GM12865 (cell line): ENCODE data around the gene CHAMP1.

Experiments
- DNase-seq: peaks from one replicate; pipeline ENCODE4 v3.0.0; 2010; ENCODE audit warnings: low read depth
- H3K4me3 ChIP-seq: 2 replicates; pipeline ENCODE4 v1.5.1; 2011; ENCODE audit warnings: mild to moderate bottlenecking, low read depth, low read length, control low read depth
- TF ChIP-seq, protein P1 (sequence below): IDR thresholded peaks from 2 replicates; pipeline ENCODE4 v1.5.1; 2011; ENCODE audit warnings: low read length, control low read depth, low read depth, inconsistent platforms; ENCODE audit not compliant: insufficient read depth; ENCODE audit errors: missing control alignments

CHAMP1 gene, protein sequence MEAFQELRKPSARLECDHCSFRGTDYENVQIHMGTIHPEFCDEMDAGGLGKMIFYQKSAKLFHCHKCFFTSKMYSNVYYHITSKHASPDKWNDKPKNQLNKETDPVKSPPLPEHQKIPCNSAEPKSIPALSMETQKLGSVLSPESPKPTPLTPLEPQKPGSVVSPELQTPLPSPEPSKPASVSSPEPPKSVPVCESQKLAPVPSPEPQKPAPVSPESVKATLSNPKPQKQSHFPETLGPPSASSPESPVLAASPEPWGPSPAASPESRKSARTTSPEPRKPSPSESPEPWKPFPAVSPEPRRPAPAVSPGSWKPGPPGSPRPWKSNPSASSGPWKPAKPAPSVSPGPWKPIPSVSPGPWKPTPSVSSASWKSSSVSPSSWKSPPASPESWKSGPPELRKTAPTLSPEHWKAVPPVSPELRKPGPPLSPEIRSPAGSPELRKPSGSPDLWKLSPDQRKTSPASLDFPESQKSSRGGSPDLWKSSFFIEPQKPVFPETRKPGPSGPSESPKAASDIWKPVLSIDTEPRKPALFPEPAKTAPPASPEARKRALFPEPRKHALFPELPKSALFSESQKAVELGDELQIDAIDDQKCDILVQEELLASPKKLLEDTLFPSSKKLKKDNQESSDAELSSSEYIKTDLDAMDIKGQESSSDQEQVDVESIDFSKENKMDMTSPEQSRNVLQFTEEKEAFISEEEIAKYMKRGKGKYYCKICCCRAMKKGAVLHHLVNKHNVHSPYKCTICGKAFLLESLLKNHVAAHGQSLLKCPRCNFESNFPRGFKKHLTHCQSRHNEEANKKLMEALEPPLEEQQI

GRCh38 chr13:114314074-114314912 is at the start of gene CHAMP1:
TSS of gene CHAMP1 (plus strand) at chr13:114314503. CDS start at chr13:114323843, 9,340 bp downstream.
- H3K4me3 ChIP-seq, result peak within 1 kb of the TSS; percentile 92
- DNase-seq, result peak; percentile 98
- TF ChIP-seq, protein P1, sequence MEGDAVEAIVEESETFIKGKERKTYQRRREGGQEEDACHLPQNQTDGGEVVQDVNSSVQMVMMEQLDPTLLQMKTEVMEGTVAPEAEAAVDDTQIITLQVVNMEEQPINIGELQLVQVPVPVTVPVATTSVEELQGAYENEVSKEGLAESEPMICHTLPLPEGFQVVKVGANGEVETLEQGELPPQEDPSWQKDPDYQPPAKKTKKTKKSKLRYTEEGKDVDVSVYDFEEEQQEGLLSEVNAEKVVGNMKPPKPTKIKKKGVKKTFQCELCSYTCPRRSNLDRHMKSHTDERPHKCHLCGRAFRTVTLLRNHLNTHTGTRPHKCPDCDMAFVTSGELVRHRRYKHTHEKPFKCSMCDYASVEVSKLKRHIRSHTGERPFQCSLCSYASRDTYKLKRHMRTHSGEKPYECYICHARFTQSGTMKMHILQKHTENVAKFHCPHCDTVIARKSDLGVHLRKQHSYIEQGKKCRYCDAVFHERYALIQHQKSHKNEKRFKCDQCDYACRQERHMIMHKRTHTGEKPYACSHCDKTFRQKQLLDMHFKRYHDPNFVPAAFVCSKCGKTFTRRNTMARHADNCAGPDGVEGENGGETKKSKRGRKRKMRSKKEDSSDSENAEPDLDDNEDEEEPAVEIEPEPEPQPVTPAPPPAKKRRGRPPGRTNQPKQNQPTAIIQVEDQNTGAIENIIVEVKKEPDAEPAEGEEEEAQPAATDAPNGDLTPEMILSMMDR, result no peak

- no peak overlapping the region for H3K4me3 ChIP-seq
- TF ChIP-seq, protein P1, result no peak
- no peak for DNase-seq
Measured at GRCh38 chr13:114264886-114265611, 49.3 kb upstream of the CHAMP1 start.

- DNase-seq, result no peak
Measured at GRCh38 chr13:114266241-114266640, 48.1 kb upstream of the CHAMP1 start.

DNA sequence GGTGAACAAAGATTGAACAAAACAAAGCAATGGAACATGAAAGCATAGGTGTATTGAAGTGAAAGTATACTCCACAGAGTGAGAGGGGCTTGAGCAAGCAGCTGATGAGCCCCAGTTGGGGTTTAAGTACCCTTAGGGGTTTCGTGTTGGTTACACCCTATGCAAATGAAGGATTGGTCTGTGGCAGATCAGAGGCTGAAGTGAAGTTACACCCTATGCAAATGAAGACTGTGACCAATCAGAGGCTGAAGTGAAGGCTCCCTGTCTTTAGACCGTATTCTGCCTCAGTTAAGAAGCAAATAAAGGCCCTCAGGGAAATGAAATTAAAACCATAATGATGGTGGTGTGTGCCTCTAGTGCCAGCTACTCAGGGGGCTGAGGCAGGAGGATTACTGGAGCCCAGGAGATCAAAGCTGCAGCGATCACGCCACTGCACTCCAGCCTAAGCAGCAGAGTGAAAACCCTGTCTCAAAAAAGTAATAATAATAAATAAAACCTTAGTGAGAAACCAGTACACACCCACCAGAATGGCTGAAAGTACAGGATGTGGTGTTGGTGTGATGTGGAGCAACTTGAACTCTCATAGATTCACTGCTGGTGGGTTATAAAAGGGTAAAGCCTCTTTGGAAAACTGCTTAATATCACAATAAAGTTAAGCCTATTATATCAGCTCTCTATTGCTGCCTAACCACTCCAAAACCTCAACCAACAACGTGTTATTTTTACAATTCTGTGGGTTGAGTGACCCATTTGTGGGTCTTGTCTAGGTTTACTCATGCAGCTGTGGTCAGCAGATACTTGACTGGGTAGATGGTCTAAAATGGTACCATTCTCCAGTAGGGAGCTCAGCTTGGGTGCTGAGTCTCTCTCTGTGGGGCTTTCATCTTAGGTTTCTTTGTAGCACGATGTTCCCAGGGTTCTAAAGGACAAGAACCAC is 45.7 kb upstream of the CHAMP1 start:
- TF ChIP-seq, protein P1, result no peak
- peak; percentile 56 for DNase-seq
- H3K4me3 ChIP-seq, result no peak overlapping the region

More at GRCh38 chr13:114266241-114266640, 48.1 kb upstream of the CHAMP1 start:
- TF ChIP-seq, protein P1, result no peak
- H3K4me3 ChIP-seq, result no peak overlapping the region

- TF ChIP-seq, protein P1, result no peak
- DNase-seq, result no peak
- no peak overlapping the region for H3K4me3 ChIP-seq
Measured at GRCh38 chr13:114269281-114269770, 45.0 kb upstream of the CHAMP1 start.
